ENCODE measurements around the gene YBX2.

The YBX2 gene

GRCh38 chr17:7241783-7242716, 52.4 kb downstream of the YBX2 start, which contains the start of gene GABARAP:
Gene GABARAP, minus strand, starts transcription at chr17:7242449. Its CDS starts 119 bp downstream, at chr17:7242330.
- DNase-seq = peak; percentile 97

- DNase-seq = peak; percentile 33
These were observed 53.2 kb downstream of the YBX2 start for GRCh38 chr17:7241090-7241733.

- peak; percentile 78 for DNase-seq
These were observed 54.1 kb downstream of the YBX2 start for GRCh38 chr17:7240375-7240774.

- DNase-seq = peak; percentile 100
These were observed 55.1 kb downstream of the YBX2 start, which contains the start of gene PHF23 for GRCh38 chr17:7239091-7240027. Gene PHF23, minus strand, starts transcription at chr17:7239457. Its CDS starts 178 bp downstream, at chr17:7239279.

- DNase-seq = peak; percentile 36
These were observed 55.9 kb downstream of the YBX2 start for GRCh38 chr17:7238420-7239090.
